LHCN-M2 (cell line): ENCODE measurements around the gene PAX5. TPM values are rescaled to one million over a fixed set of nuclear protein-coding genes. Genes with fewer than 3 reads are reported as not detected.

Experiments used
- DNase-seq: peaks from one replicate; pipeline ENCODE4 v3.0.0-alpha.2; 2012; ENCODE audit warnings: low read depth
- total RNA-seq: library from RNA; depleted of rRNA; stranded (reverse); fragments of >200 nt; gene quantifications from 2 replicates; pipeline ENCODE4 v1.2.3, GENCODE V29; 2014

Gene PAX5
- total RNA-seq, 1 experiment from 2014 or later = not detected

GRCh38 chr9:36862206-36863145, 171.6 kb downstream of the PAX5 start:
- peak; percentile 10 for DNase-seq

GRCh38 chr9:36861528-36862205, 172.4 kb downstream of the PAX5 start:
- no peak for DNase-seq

- no peak for DNase-seq
These were observed 175.2 kb downstream of the PAX5 start for GRCh38 chr9:36858805-36859375.

- no peak for DNase-seq
These were observed 178.4 kb downstream of the PAX5 start for GRCh38 chr9:36855448-36856315.

GRCh38 chr9:36854751-36855150, 179.3 kb downstream of the PAX5 start:
- DNase-seq = no peak

GRCh38 chr9:36854034-36854433, 180.0 kb downstream of the PAX5 start:
- no peak for DNase-seq

- DNase-seq = no peak
These were observed 180.8 kb downstream of the PAX5 start for GRCh38 chr9:36853233-36853632.

GRCh38 chr9:36849943-36850342, 184.1 kb downstream of the PAX5 start:
- no peak for DNase-seq

- DNase-seq = no peak
These were observed 185.1 kb downstream of the PAX5 start for GRCh38 chr9:36848946-36849345.

- no peak for DNase-seq
These were observed 186.0 kb downstream of the PAX5 start for GRCh38 chr9:36847781-36848673.

GRCh38 chr9:36846621-36847020, 187.4 kb downstream of the PAX5 start:
- no peak for DNase-seq

- no peak for DNase-seq
These were observed 188.2 kb downstream of the PAX5 start for GRCh38 chr9:36845844-36846243.

- no peak for DNase-seq
These were observed 189.1 kb downstream of the PAX5 start for GRCh38 chr9:36844961-36845360.

GRCh38 chr9:36843964-36844363, 190.1 kb downstream of the PAX5 start:
- DNase-seq = no peak

GRCh38 chr9:36842560-36843530, 191.2 kb downstream of the PAX5 start:
- DNase-seq = peak; percentile 8

GRCh38 chr9:36840898-36841536, 193.1 kb downstream of the PAX5 start:
- peak; percentile 5 for DNase-seq

GRCh38 chr9:36839131-36839885, 194.8 kb downstream of the PAX5 start:
- no peak for DNase-seq
